ENCODE data around the gene AGBL1.

AGBL1 gene

DNA sequence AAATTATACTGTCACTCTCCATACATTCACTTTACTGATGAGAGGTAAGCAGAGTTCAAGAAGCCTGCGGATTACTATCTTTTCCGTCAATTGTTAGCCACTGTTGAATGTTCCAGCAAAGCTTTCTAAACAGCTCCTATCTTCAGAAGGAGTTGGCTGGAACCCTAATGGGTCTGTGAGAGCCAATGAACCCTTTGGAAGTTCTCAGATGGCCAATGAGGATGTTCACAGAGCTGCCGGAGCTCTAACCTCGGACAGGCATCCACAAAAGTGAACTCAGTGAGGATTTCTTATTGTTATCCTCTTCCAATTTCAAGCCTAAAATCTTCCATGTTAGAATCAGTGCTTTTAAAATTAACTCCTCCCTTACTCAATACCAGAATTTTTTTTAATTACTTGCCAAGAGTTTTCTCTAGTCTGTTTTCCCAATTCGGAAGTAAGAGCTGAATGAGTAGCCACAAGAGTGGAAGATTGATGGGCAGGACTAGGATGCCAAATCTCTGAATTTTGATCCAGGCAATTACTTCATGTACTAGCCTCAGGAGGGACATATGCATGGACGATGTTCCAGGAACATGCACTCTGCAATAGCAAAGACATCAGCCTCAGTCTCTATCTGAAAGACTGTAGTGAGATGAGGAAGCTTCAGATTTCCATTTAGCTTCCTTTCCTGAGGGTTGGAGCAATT is 78.1 kb downstream of the AGBL1 start:
- no peak overlapping the region for H3K4me3 ChIP-seq (ENCODE audit: low read length)
- no peak for DNase-seq (ENCODE audit: low read depth, low spot score)

DNA sequence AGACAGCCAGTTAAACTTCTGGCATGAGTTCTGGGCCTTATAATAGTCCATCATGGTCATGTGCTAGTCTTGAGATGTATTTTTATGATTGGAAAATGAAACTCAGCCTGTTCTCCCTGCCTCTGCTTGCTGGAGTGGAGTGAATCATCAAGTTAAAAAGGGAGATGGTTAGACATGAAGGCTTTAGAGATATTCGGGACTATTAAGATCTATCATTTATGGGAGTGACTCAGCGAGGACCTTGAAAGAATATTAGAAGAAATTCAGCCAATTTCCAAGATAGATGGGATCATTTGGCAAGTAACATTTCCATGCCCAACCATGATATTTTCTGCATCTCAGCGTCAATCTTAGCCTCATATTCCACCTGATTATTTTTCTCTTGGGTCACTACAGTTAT is 79.8 kb downstream of the AGBL1 start:
- DNase-seq (ENCODE audit: low read depth, low spot score), result no peak
- no peak overlapping the region for H3K4me3 ChIP-seq (ENCODE audit: low read length)

- H3K4me3 ChIP-seq (ENCODE audit: low read length), result no peak overlapping the region
Measured at GRCh38 chr15:86161250-86161649, 81.6 kb downstream of the AGBL1 start.

DNA sequence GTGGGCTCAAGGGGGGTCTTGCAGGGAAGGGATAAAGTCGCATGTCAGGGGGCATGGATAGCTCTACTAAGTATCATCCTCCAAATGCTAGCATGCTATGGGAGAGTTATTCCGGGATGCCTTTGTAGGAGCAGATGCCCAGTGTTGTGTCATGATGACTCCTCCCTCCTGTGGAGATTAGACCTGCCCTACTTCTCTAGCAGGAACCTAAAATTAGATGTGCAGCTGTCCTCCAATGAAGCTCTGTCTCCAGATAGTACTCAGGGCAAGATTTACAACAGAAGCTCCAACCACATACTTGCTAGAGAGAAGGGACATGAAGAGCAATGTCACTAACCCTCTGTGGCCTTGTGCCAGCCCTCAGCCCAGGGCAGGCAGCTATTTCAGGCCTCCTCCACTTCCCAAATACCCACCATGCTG is 82.5 kb downstream of the AGBL1 start:
- no peak for DNase-seq (ENCODE audit: low read depth, low spot score)
- no peak overlapping the region for H3K4me3 ChIP-seq (ENCODE audit: low read length)

More at GRCh38 chr15:86161250-86161649, 81.6 kb downstream of the AGBL1 start:
- no peak for DNase-seq (ENCODE audit: low read depth, low spot score)

- H3K4me3 ChIP-seq (ENCODE audit: low read length), result no peak overlapping the region
- DNase-seq (ENCODE audit: low read depth, low spot score), result no peak
Measured at GRCh38 chr15:86162641-86163040, 83.0 kb downstream of the AGBL1 start.

DNA sequence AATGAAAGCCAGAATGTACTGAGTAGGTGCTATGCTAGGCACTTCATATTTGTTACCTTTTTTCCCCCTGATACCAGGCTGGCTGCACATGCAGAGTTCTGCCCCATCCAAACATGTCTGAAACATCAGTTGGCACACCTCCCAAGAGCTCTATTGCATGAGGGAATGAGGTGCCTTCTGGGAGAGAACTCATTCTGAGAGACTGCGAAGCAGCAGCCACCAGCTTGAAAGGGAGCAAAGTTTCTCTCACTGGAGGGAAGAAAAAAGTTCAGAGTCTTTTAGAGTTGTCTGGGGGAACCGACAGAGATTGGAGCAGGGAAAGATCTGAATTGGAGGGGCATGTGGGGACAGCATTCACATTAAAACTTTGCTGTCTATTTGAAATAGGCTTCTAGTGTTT is 84.1 kb downstream of the AGBL1 start:
- no peak for DNase-seq (ENCODE audit: low read depth, low spot score)
- no peak overlapping the region for H3K4me3 ChIP-seq (ENCODE audit: low read length)

DNA sequence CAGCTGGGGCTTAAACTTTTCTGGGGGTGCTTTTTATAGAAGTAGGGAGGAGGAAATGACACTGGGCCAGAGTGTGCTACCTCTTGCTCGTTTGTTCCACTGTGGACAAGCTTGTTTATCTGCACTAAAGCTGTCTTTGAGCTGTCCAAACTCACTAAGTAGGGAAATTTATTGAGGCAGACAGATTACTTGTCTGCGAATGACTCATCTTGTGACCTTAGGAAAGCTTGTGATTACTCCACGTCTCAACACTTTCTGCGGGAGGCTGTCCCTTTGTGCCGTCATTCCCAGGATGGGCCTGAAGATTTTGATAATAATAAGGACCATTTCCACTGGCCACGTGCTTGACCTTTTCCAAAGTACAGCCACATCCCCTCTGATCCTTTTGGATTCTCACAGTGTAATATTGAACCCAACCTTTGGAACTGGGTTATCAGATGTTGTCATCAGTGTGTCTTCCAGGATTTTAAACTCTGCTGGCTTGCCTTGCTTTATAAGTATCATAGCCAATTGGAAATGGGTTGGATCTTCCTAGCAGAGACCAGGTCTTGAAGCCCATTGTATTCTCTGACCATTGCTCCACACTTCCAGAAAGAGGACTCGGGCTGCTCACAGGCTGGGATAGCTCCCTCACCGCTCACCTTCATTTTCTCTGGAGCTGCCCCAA is 84.7 kb downstream of the AGBL1 start:
- DNase-seq (ENCODE audit: low read depth, low spot score), result no peak
- no peak overlapping the region for H3K4me3 ChIP-seq (ENCODE audit: low read length)

- H3K4me3 ChIP-seq (ENCODE audit: low read length), result no peak overlapping the region
- DNase-seq (ENCODE audit: low read depth, low spot score), result peak; percentile 42
Measured at GRCh38 chr15:86165265-86166211, 85.9 kb downstream of the AGBL1 start.

- DNase-seq (ENCODE audit: low read depth, low spot score), result no peak
Measured at GRCh38 chr15:86167841-86168240, 88.2 kb downstream of the AGBL1 start.

DNA sequence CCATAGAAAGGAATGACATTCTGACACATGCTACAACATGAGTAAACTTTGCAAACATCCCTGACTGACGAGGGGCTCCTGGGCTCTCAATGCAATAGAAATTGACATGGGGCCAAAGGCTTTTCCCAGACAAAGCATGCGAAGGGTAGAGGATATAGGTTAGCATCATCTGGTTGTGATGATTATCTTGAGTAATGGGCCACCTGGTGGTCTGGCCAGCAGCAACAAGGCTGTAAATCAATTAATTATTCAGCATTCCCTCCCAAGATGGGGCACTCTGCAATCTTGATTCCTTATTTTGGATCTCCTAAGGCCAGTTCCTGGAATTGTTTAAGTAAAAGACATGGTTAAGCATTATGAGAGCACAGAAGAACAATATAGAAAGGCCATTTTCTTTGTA is 99.2 kb downstream of the AGBL1 start:
- no peak overlapping the region for H3K4me3 ChIP-seq (ENCODE audit: low read length)
- DNase-seq (ENCODE audit: low read depth, low spot score), result peak; percentile 14

More at GRCh38 chr15:86167841-86168240, 88.2 kb downstream of the AGBL1 start:
- H3K4me3 ChIP-seq (ENCODE audit: low read length), result no peak overlapping the region

DNA sequence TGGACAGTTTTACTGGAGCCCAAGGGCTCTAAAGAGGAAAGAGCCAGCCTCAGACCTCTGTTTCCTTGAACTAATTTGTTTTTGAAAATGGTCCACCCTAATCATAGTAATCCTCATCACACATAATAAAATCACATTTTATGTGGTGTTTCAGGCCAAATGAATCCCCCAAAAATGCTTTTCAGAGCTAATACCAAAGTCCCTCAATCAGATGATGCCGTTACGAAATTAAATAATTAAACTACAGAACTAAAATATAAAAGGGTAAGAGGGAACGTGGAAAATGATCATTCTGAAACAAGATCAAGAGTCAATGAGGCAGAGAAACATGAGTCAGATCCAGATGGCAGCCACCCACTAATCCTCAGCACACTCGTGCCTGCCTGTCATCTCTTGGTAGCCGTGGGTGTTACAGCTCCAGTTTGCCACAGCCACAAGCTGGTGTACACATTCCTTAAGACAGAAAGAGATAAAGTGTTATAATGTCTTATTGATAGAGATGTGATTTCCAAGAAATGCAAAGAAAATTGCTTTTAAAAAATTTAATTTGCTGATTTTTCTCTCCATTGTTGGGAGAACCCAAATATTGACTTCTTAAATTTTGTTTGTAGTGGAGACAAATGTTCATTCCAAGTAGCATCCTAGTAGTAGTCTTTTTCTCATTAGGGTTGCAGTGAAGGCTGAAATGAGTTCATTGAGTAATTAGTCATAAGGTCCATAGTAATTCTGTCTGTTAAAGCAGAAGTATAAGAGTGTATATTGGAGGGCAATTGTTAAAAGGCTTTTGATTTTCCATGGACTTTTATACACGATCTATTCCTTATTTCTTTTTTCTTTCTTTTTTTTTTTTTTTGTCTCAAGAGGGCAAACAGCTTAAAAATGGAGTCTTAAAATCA is 104.2 kb downstream of the AGBL1 start:
- DNase-seq (ENCODE audit: low read depth, low spot score), result no peak
- no peak overlapping the region for H3K4me3 ChIP-seq (ENCODE audit: low read length)

DNA sequence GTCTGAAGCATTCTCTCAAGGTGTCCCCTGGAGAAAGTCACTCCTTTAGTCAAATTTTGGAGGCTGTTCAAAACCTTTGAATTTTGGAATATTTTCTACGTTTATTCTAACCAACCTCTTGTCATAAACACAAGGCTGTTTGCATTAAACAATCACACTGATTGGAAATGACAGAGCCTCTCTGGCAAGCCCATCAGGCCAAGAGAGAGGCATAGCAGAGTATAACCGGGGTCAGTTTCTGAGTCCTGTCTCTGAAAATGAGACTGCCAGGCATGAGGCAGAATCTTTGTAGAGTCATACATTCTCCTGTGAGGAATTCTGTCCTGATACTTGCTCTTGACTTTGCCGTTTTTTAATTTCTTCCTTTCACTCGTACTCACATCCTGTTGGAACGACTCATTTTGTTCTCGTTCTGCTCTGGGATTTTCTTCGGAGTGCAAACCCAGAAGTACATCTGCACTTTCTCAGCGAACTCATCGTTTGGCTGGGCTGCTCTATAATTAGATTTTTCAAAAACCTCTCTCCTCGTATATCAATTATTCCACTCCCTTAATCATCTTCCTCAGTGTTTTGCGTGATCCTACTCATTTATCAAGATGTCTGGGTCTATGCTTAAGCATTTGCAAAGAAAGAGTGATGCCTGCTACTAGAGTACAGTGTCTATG is 114.2 kb downstream of the AGBL1 start:
- no peak overlapping the region for H3K4me3 ChIP-seq (ENCODE audit: low read length)
- no peak for DNase-seq (ENCODE audit: low read depth, low spot score)

DNA sequence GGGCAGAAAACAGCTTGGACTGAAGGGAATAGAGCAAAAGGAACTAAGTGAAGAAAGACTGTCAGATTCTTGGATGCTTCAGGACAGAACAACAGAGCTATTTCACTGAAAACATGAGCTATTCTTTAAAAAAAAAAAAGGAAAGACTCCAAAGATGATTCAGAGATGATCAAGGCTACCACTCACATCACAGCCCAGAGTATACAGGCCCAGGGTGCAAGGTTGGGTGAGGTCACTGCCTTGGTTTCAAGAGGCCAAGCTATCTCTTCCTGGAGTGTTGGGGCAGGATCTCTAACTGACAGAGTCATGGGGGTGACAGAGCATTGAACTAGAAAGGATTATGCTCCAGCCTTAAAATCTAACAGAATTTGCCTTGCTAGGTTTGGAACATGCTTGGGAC is 118.1 kb downstream of the AGBL1 start:
- H3K4me3 ChIP-seq (ENCODE audit: low read length), result no peak overlapping the region
- DNase-seq (ENCODE audit: low read depth, low spot score), result no peak

- DNase-seq (ENCODE audit: low read depth, low spot score), result no peak
- no peak overlapping the region for H3K4me3 ChIP-seq (ENCODE audit: low read length)
Measured at GRCh38 chr15:86199467-86200145, 119.9 kb downstream of the AGBL1 start.

- H3K4me3 ChIP-seq (ENCODE audit: low read length), result no peak overlapping the region
Measured at GRCh38 chr15:86201313-86202008, 121.8 kb downstream of the AGBL1 start.

GRCh38 chr15:86203462-86203861 is 123.8 kb downstream of the AGBL1 start:
- DNase-seq (ENCODE audit: low read depth, low spot score), result no peak
- H3K4me3 ChIP-seq (ENCODE audit: low read length), result no peak overlapping the region

More at GRCh38 chr15:86201313-86202008, 121.8 kb downstream of the AGBL1 start:
- peak; percentile 20 for DNase-seq (ENCODE audit: low read depth, low spot score)

DNA sequence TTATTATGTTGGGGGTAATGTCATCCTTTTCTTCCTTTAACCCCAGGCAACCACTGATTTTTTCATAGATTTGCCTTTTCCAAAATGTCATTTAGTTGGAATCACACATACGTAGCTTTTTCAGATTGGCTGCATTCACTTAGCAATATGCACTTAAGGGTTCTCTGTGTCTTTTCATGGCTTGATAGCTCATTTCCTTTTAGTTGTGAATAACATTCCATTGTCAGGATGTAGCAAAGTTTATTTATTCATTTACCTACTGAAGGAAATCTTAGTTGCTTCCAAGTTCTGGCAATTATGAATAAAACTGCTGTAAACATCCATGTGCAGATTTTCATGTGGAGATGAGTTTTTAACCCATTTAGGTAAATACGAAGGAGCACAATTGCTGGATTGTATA is 125.4 kb downstream of the AGBL1 start:
- DNase-seq (ENCODE audit: low read depth, low spot score), result no peak
- H3K4me3 ChIP-seq (ENCODE audit: low read length), result no peak overlapping the region

Measured in Jurkat, Clone E6-1 (cell line).